H1 (cell line): Measurements from ENCODE around the gene CDYL. TPM values are rescaled to one million over a fixed set of nuclear protein-coding genes. Genes with fewer than 3 reads are reported as not detected.

Experiments used
- CTCF ChIA-PET: fragments of 300-600 bp; sonication (Branson Sonifier 250); formaldehyde crosslinking; loops from one replicate; lab custom pipeline; 2021; ENCODE audit not compliant: partially characterized antibody; lab: Charles Lee
- POLR2A ChIA-PET: fragments of 300-600 bp; sonication (Branson Sonifier 250); formaldehyde crosslinking; loops from one replicate; lab custom pipeline; 2021; ENCODE audit warnings: inconsistent platforms; ENCODE audit not compliant: partially characterized antibody; lab: Charles Lee
- DNase-seq, 2 experiments: peaks; one replicate each; pipeline versions ENCODE4 v3.0.0 to v3.0.0-alpha.2; 2010 to 2022; ENCODE audit warnings: low spot score in 2 of 2, low read depth in 1 of 2, mixed read lengths in 1 of 2
- FAIRE-seq: peaks from 2 replicates; lab custom pipeline; 2011; peaks lifted over from hg19 to GRCh38; lab: Jason Lieb, UNC
- H2AFZ ChIP-seq: 2 replicates; pipeline ENCODE4 v1.8.1; 2012; ENCODE audit warnings: low read length, inconsistent platforms
- H2AK5ac ChIP-seq: 2 replicates; pipeline ENCODE4 v1.6.1; 2013; ENCODE audit warnings: low read depth, low read length
- H2BK120ac ChIP-seq: replicated peaks from 2 replicates; pipeline ENCODE3; 2013; ENCODE audit warnings: low read depth, low read length, inconsistent platforms
- H2BK12ac ChIP-seq: 2 replicates; pipeline ENCODE4 v1.6.1; 2013; ENCODE audit warnings: low read depth, low read length
- H2BK15ac ChIP-seq: 2 replicates; pipeline ENCODE4 v1.6.1; 2013; ENCODE audit warnings: low read length
- H2BK20ac ChIP-seq: 2 replicates; pipeline ENCODE4 v1.6.1; 2013; ENCODE audit warnings: low read length
- H2BK5ac ChIP-seq: 2 replicates; pipeline ENCODE4 v1.6.1; 2013; ENCODE audit warnings: low read depth, low read length
- H3K14ac ChIP-seq: 2 replicates; pipeline ENCODE4 v1.6.1; 2013; ENCODE audit warnings: inconsistent platforms; ENCODE audit not compliant: insufficient read length
- H3K18ac ChIP-seq: 2 replicates; pipeline ENCODE4 v1.6.1; 2013; ENCODE audit warnings: low read length; ENCODE audit errors: extremely low read depth
- H3K23ac ChIP-seq: 2 replicates; pipeline ENCODE4 v1.6.1; 2013; ENCODE audit warnings: inconsistent platforms; ENCODE audit not compliant: insufficient read length
- H3K23me2 ChIP-seq: 2 replicates; pipeline ENCODE4 v1.6.1; 2013; ENCODE audit warnings: low read depth, low read length
- H3K27ac ChIP-seq: 2 replicates; pipeline ENCODE4 v1.6.1; 2011; ENCODE audit warnings: low read depth, low read length, inconsistent platforms
- H3K27me3 ChIP-seq, 4 experiments: replicated peaks in 1 of 4; 1 replicate in 1 of 4; 2 replicates in 3 of 4; pipeline versions ENCODE4 v1.6.1 to v1.8.1; 2011 to 2013; ENCODE audit warnings: low read length in 3 of 4, mild to moderate bottlenecking in 3 of 4, inconsistent platforms in 2 of 4, mixed read lengths in 2 of 4, moderate library complexity in 1 of 4; ENCODE audit not compliant: control insufficient read depth in 3 of 4, insufficient read depth in 3 of 4; ENCODE audit errors: extremely low read depth in 1 of 4
- H3K36me3 ChIP-seq, 4 experiments: 2 replicates each; pipeline versions ENCODE4 v1.6.1 to v1.8.1; 2011 to 2013; ENCODE audit warnings: mild to moderate bottlenecking in 4 of 4, low read length in 3 of 4, moderate library complexity in 2 of 4, control low read depth in 1 of 4, inconsistent platforms in 1 of 4; ENCODE audit not compliant: insufficient read depth in 4 of 4, control insufficient read depth in 2 of 4
- H3K4ac ChIP-seq: replicated peaks from 2 replicates; pipeline ENCODE3; 2013; ENCODE audit warnings: low read length, low read depth, mixed read lengths, inconsistent platforms; ENCODE audit not compliant: insufficient read length
- H3K4me1 ChIP-seq, 4 experiments: replicated peaks in 1 of 4; 1 replicate in 1 of 4; 2 replicates in 3 of 4; pipeline versions ENCODE4 v1.6.1 to v1.8.1; 2011 to 2013; ENCODE audit warnings: low read length in 3 of 4, inconsistent platforms in 2 of 4, mixed read lengths in 1 of 4; ENCODE audit not compliant: insufficient read depth in 4 of 4, control insufficient read depth in 3 of 4
- H3K4me2 ChIP-seq, 2 experiments: 2 replicates each; pipeline versions ENCODE4 v1.6.1 to v1.8.1; 2011 to 2013; ENCODE audit warnings: low read depth in 2 of 2, low read length in 2 of 2, control low read depth in 1 of 2, inconsistent platforms in 1 of 2, mild to moderate bottlenecking in 1 of 2; ENCODE audit not compliant: insufficient read depth in 1 of 2
- H3K4me3 ChIP-seq, 4 experiments: fragments of 200-600, 300-600 bp in 1 of 4; sonication (generic), shearing (Covaris generic), sonication (Bioruptor Twin) in 1 of 4; 2 replicates each; pipeline versions ENCODE4 v1.5.1 to v1.8.1; 2011 to 2016; ENCODE audit warnings: low read length in 4 of 4, low read depth in 3 of 4, control low read depth in 2 of 4, inconsistent platforms in 2 of 4, mild to moderate bottlenecking in 2 of 4, mixed read lengths in 1 of 4, moderate library complexity in 1 of 4; ENCODE audit not compliant: insufficient read depth in 2 of 4; ENCODE audit errors: extremely low read depth in 1 of 4
- H3K56ac ChIP-seq: replicated peaks from 2 replicates; pipeline ENCODE3; 2013; ENCODE audit warnings: low read depth, mild to moderate bottlenecking, mixed read lengths, low read length, inconsistent platforms; ENCODE audit not compliant: insufficient read length
- H3K79me1 ChIP-seq: 2 replicates; pipeline ENCODE4 v1.6.1; 2013; ENCODE audit warnings: low read depth, low read length, control low read depth
- H3K79me2 ChIP-seq, 2 experiments: 2 replicates each; pipeline versions ENCODE4 v1.6.1 to v1.8.1; 2012 to 2013; ENCODE audit warnings: low read length in 2 of 2, mild to moderate bottlenecking in 2 of 2, inconsistent platforms in 1 of 2; ENCODE audit not compliant: insufficient read depth in 2 of 2, control insufficient read depth in 1 of 2
- H3K9ac ChIP-seq, 4 experiments: replicated peaks in 1 of 4; 1 replicate in 1 of 4; 2 replicates in 3 of 4; pipeline versions ENCODE4 v1.6.1 to v1.8.1; 2011 to 2013; ENCODE audit warnings: low read depth in 3 of 4, low read length in 3 of 4, control low read depth in 2 of 4, mild to moderate bottlenecking in 2 of 4, moderate library complexity in 2 of 4, inconsistent platforms in 1 of 4; ENCODE audit errors: extremely low read depth in 1 of 4
- H3K9me3 ChIP-seq, 2 experiments: 2 replicates each; pipeline versions ENCODE4 v1.6.1 to v1.8.1; 2012 to 2013; ENCODE audit warnings: mild to moderate bottlenecking in 2 of 2, moderate library complexity in 2 of 2, control low read depth in 1 of 2, inconsistent platforms in 1 of 2, low read depth in 1 of 2, low read length in 1 of 2, mixed read lengths in 1 of 2; ENCODE audit not compliant: insufficient read depth in 2 of 2
- H4K20me1 ChIP-seq, 2 experiments: replicated peaks in 1 of 2; 2 replicates each; pipeline versions ENCODE3 to v1.8.1; 2011 to 2013; ENCODE audit warnings: inconsistent platforms in 2 of 2, low read length in 2 of 2, mild to moderate bottlenecking in 1 of 2; ENCODE audit not compliant: insufficient read depth in 2 of 2, control insufficient read depth in 1 of 2
- H4K5ac ChIP-seq: 2 replicates; pipeline ENCODE4 v1.6.1; 2013; ENCODE audit warnings: low read length, low read depth, mixed read lengths, inconsistent platforms; ENCODE audit not compliant: insufficient read length
- H4K8ac ChIP-seq: 2 replicates; pipeline ENCODE4 v1.8.0; 2013; ENCODE audit warnings: mild to moderate bottlenecking, moderate library complexity, low read length, inconsistent platforms; ENCODE audit not compliant: insufficient read depth; ENCODE audit errors: extremely low read depth
- H4K91ac ChIP-seq: replicated peaks from 2 replicates; pipeline ENCODE3; 2013; ENCODE audit warnings: low read length, mixed read lengths, inconsistent platforms; ENCODE audit not compliant: insufficient read length
- CREB1 ChIP-seq: IDR thresholded peaks from 2 replicates; pipeline ENCODE4 v1.6.1; 2012; ENCODE audit warnings: inconsistent platforms
- POLR2A ChIP-seq, 2 experiments: IDR thresholded peaks; 1 replicate in 1 of 2; 2 replicates in 1 of 2; pipeline ENCODE4 v1.6.1; 2011; ENCODE audit warnings: low read depth in 2 of 2, low read length in 2 of 2, mild to moderate bottlenecking in 2 of 2; ENCODE audit errors: control extremely low read depth in 1 of 2
- POLR2AphosphoS5 ChIP-seq: IDR thresholded peaks from 2 replicates; pipeline ENCODE4 v1.6.1; 2011; ENCODE audit warnings: low read depth, low read length
- SIN3A ChIP-seq, 2 experiments: IDR thresholded peaks in 1 of 2; conservative IDR thresholded peaks in 1 of 2; 2 replicates each; pipeline ENCODE4 v1.6.1; 2011 to 2012; ENCODE audit warnings: low read length in 2 of 2, improper control_type of control experiment in 1 of 2, low read depth in 1 of 2, mild to moderate bottlenecking in 1 of 2
- SIX5 ChIP-seq: IDR thresholded peaks from 2 replicates; pipeline ENCODE4 v1.6.1; 2011; ENCODE audit warnings: mild to moderate bottlenecking, low read depth, low read length
- ZNF274 ChIP-seq: IDR thresholded peaks from 2 replicates; pipeline ENCODE4 v1.7.0; 2012; ENCODE audit warnings: low read length, borderline replicate concordance; ENCODE audit errors: extremely low read depth
- WGBS, 2 experiments: shearing (Covaris generic) in 1 of 2; methylation state at CpG; one replicate each; pipeline versions ENCODE4 v1.1.6 to v1.1.7; 2013 to 2015; ENCODE audit warnings: low lambda C conversion rate in 2 of 2, mixed read lengths in 2 of 2, inconsistent platforms in 1 of 2, low coverage in 1 of 2, missing lambda C conversion rate in 1 of 2; ENCODE audit not compliant: insufficient replicate concordance in 2 of 2, insufficient coverage in 1 of 2, insufficient read length in 1 of 2; ENCODE audit errors: extremely low coverage in 1 of 2, missing lambda C conversion rate in 1 of 2; 5-methylcytosine and 5-hydroxymethylcytosine counted together
- polyA plus RNA-seq, 7 experiments: library from polyadenylated mRNA; depleted of rRNA in 3 of 7; stranded (reverse) in 5 of 7; unstranded in 2 of 7; fragments of >200 nt in 5 of 7; fragments of 200-250 nt in 2 of 7; gene quantifications; 1 replicate in 5 of 7; 2 replicates in 1 of 7; 4 replicates in 1 of 7; pipeline versions ENCODE4 v1.2.1 to v1.2.3, GENCODE V29; 2011 to 2013; ENCODE audit warnings: missing spikeins in 2 of 7, mixed read lengths in 2 of 7
- total RNA-seq: library from RNA; stranded (reverse); fragmentation: NEBNext Ultra II Directional; extraction: Animal tissue kit (Norgen Biotek cat#: 25700); gene quantifications from 2 replicates; pipeline ENCODE4 v1.2.1, GENCODE V29; 2021
- TF ChIP-seq, protein P1 (sequence below): IDR thresholded peaks from 2 replicates; pipeline ENCODE4 v1.6.1; 2012; ENCODE audit warnings: low read length, inconsistent platforms

Gene CDYL
- total and polyA plus RNA-seq, 2 of the 8 experiments (the other 6 are each of a cell fraction or from before 2014, with no cell fraction given), result 56.4 to 119 TPM

- Histone ChIP-seq H4K8ac (no peak overlapping the region), H3K23me2 (no peaks in the 10 kb centered on the region), H2BK12ac (no peak overlapping the region), H3K36me3 (no peaks in the 10 kb centered on the region), H3K18ac (no peak overlapping the region), H3K79me1 (peaks cover 16% of the 10 kb centered on the region), H3K4ac (no peak overlapping the region), H2AK5ac (no peak overlapping the region), H3K4me2 (no peak overlapping the region), H2BK15ac (no peak overlapping the region), H2BK120ac (no peak overlapping the region), H3K4me3 (no peak overlapping the region), H3K79me2 (peaks cover 46 to 100% of the 10 kb centered on the region in 2 experiments; a peak in 3 of 4 replicates), H4K91ac (no peak overlapping the region), H3K4me1 (peaks cover 0 to 5% (median 4%) of the 10 kb centered on the region in 4 experiments; a peak in 4 of 7 replicates), H3K9ac (no peak overlapping the region), H2BK20ac (no peak overlapping the region), H2BK5ac (no peak overlapping the region), H4K5ac (no peak overlapping the region), H3K27me3 (no peaks in the 10 kb centered on the region), H3K23ac (no peak overlapping the region), H3K27ac (no peak overlapping the region), H3K9me3 (0 out of 4 replicates have a peak, but pooled peaks cover 0 to under 1% of the 10 kb centered on the region in 2 experiments), H4K20me1 (peaks cover 26 to 28% of the 10 kb centered on the region in 2 experiments), H3K56ac (no peak overlapping the region), H2AFZ (no peak overlapping the region), H3K14ac (no peak overlapping the region)
- POLR2A ChIA-PET, result no interaction called here
- DNase-seq, result no peak
- TF ChIP-seq POLR2A (IDR thresholded peaks at IDR 0.05; ENCODE audit: control extremely low read depth in 1 of 2, low read depth in 2 of 2, low read length in 2 of 2) (no peak), POLR2AphosphoS5 (no peak), SIX5 (no peak), CREB1 (no peak), ZNF274 (no peak), SIN3A (conservative IDR thresholded peaks at IDR 0.05 in 1 of 2, IDR thresholded peaks at IDR 0.05 in 1 of 2; ENCODE audit: low read depth in 1 of 2, low read length in 2 of 2) (no peak)
- TF ChIP-seq, protein P1, sequence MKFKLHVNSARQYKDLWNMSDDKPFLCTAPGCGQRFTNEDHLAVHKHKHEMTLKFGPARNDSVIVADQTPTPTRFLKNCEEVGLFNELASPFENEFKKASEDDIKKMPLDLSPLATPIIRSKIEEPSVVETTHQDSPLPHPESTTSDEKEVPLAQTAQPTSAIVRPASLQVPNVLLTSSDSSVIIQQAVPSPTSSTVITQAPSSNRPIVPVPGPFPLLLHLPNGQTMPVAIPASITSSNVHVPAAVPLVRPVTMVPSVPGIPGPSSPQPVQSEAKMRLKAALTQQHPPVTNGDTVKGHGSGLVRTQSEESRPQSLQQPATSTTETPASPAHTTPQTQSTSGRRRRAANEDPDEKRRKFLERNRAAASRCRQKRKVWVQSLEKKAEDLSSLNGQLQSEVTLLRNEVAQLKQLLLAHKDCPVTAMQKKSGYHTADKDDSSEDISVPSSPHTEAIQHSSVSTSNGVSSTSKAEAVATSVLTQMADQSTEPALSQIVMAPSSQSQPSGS, result no peak
- WGBS, 2 experiments, result 100% methylated on average over 1 of the region's 1 CpG; no CpG with 5 or more reads in 1 of the 2 experiments
- FAIRE-seq, result no peak
- CTCF ChIA-PET, result interaction anchor here (0.6 to 1.4 kb wide), 3 partner anchors 16 to 140 kb away, joined by 3 read pairs; no protein-coding TSS in a partner anchor
These were observed 46.3 kb downstream of the CDYL start for GRCh38 chr6:4822476-4822875.
